Measurements from ENCODE around the gene FKBP10. TPM values are rescaled to one million over a fixed set of nuclear protein-coding genes. Genes with fewer than 3 reads are reported as not detected.

The FKBP10 gene
- total and polyA plus RNA-seq, 2 experiments from 2014 or later, result 88.0 to 290 TPM

DNA sequence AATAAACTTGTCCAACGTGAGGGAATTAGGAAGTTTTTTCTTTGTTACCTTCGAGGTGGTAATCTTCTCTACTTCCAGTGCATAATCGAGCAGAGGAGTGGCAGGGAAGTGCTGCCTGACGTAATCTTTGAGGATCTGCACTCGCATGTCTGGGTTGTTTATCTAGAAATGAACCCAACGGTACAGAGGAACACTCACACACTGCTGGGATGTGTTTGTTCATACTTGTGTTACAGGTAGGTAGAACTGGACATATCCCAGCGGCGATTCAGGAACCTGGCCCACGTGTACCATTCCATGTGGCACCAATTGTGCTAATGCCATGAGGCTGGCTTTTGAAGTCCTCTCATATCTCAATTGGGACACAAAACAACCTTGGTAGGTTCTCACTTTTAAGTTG, 56.6 kb downstream of the FKBP10 start:
- H2AFZ ChIP-seq, result no peak overlapping the region
- 69% methylated on average over 9 of the region's 9 CpGs for WGBS (ENCODE audit: low lambda C conversion rate, missing lambda C conversion rate)
- no peak overlapping the region for H3K4me2 ChIP-seq
- no peaks in the 10 kb centered on the region for H3K27me3 ChIP-seq
- no peaks in the 10 kb centered on the region for H3K9me3 ChIP-seq (ENCODE audit: low read depth)
- no peaks in the 10 kb centered on the region for H3K9me2 ChIP-seq (replicated peaks; ENCODE audit: insufficient read depth)
- peaks cover 3% of the 10 kb centered on the region for H3K79me2 ChIP-seq
- H3K4me3 ChIP-seq, result no peak overlapping the region
- H3K27ac ChIP-seq, result peak overlapping the region; percentile 42
- TF ChIP-seq EZH2 (IDR thresholded peaks at IDR 0.05; ENCODE audit: borderline replicate concordance) (no peak), EZH2phosphoT487 (IDR thresholded peaks at IDR 0.05; ENCODE audit: low read depth, severe bottlenecking, unreplicated experiment) (no peak)
- TF ChIP-seq, protein P1, sequence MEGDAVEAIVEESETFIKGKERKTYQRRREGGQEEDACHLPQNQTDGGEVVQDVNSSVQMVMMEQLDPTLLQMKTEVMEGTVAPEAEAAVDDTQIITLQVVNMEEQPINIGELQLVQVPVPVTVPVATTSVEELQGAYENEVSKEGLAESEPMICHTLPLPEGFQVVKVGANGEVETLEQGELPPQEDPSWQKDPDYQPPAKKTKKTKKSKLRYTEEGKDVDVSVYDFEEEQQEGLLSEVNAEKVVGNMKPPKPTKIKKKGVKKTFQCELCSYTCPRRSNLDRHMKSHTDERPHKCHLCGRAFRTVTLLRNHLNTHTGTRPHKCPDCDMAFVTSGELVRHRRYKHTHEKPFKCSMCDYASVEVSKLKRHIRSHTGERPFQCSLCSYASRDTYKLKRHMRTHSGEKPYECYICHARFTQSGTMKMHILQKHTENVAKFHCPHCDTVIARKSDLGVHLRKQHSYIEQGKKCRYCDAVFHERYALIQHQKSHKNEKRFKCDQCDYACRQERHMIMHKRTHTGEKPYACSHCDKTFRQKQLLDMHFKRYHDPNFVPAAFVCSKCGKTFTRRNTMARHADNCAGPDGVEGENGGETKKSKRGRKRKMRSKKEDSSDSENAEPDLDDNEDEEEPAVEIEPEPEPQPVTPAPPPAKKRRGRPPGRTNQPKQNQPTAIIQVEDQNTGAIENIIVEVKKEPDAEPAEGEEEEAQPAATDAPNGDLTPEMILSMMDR (IDR thresholded peaks at IDR 0.05; ENCODE audit: poor library complexity), result no peak
- no peaks in the 10 kb centered on the region for H3K36me3 ChIP-seq (replicated peaks; ENCODE audit: insufficient read depth, low read depth)
- H4K20me1 ChIP-seq (ENCODE audit: insufficient read depth, poor library complexity, severe bottlenecking), result peaks cover under 1% of the 10 kb centered on the region
- DNase-seq (ENCODE audit: low spot score), result no peak
- no peaks in the 10 kb centered on the region for H3K4me1 ChIP-seq (ENCODE audit: insufficient read depth)

DNA sequence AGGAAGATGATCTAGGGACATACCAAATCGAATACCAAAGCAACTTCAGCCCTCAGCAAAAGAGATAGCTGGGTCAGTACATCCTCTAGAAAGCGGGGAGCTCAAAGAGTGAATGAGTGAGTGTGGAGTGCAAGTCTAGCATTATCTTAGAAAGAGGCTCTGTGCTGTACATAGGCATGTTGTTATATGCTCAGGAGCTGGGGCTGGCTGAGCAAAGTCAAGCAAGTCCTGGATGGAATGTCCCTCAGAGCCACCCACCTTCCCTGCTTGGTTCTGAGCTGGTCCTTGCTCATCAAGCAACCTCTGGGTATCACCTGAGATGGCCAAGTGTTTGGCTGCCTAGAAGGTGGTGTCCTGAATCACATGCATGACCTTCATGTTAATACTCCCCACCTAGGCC, 57.3 kb downstream of the FKBP10 start:
- Histone ChIP-seq H4K20me1 (ENCODE audit: insufficient read depth, poor library complexity, severe bottlenecking) (no peaks in the 10 kb centered on the region), H3K4me2 (no peak overlapping the region), H3K9me2 (replicated peaks; ENCODE audit: insufficient read depth) (no peaks in the 10 kb centered on the region), H3K79me2 (no peaks in the 10 kb centered on the region), H2AFZ (no peak overlapping the region), H3K36me3 (replicated peaks; ENCODE audit: insufficient read depth, low read depth) (no peaks in the 10 kb centered on the region), H3K27ac (peak overlapping the region; percentile 42), H3K27me3 (no peaks in the 10 kb centered on the region), H3K4me3 (no peak overlapping the region), H3K9me3 (ENCODE audit: low read depth) (no peaks in the 10 kb centered on the region), H3K4me1 (ENCODE audit: insufficient read depth) (no peaks in the 10 kb centered on the region)
- no peak for DNase-seq (ENCODE audit: low spot score)
- 98% methylated on average over 2 of the region's 2 CpGs for WGBS (ENCODE audit: low lambda C conversion rate, missing lambda C conversion rate)
- TF ChIP-seq, protein P1 (IDR thresholded peaks at IDR 0.05; ENCODE audit: poor library complexity), result no peak
- TF ChIP-seq EZH2 (IDR thresholded peaks at IDR 0.05; ENCODE audit: borderline replicate concordance) (no peak), EZH2phosphoT487 (IDR thresholded peaks at IDR 0.05; ENCODE audit: low read depth, severe bottlenecking, unreplicated experiment) (no peak)

DNA sequence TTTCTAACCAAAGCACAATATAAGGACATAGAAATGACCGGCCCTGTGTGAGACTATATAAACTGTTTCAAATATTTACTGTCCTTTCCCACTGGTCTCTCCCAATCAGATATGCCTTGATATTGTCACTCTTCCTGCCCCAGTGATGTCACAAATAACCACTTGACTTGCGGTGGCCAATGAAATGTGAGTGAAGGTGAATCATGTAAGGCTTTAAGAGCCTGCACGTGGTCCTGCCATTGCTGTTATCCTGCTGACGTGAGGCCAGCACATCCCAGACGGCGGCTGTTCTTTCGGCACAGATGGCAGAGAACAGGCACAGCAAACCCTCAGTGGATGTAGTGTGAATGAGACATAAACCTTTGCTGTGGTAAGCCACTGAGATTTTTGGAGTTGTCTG, 57.8 kb downstream of the FKBP10 start:
- Histone ChIP-seq H2AFZ (no peak overlapping the region), H3K79me2 (no peaks in the 10 kb centered on the region), H3K4me1 (ENCODE audit: insufficient read depth) (no peaks in the 10 kb centered on the region), H3K9me3 (ENCODE audit: low read depth) (no peaks in the 10 kb centered on the region), H4K20me1 (ENCODE audit: insufficient read depth, poor library complexity, severe bottlenecking) (no peaks in the 10 kb centered on the region), H3K4me2 (no peak overlapping the region), H3K36me3 (replicated peaks; ENCODE audit: insufficient read depth, low read depth) (no peaks in the 10 kb centered on the region), H3K27ac (no peak overlapping the region), H3K27me3 (no peaks in the 10 kb centered on the region), H3K9me2 (replicated peaks; ENCODE audit: insufficient read depth) (no peaks in the 10 kb centered on the region), H3K4me3 (no peak overlapping the region)
- DNase-seq (ENCODE audit: low spot score), result no peak
- 89% methylated on average over 7 of the region's 7 CpGs for WGBS (ENCODE audit: low lambda C conversion rate, missing lambda C conversion rate)
- TF ChIP-seq EZH2 (IDR thresholded peaks at IDR 0.05; ENCODE audit: borderline replicate concordance) (no peak), EZH2phosphoT487 (IDR thresholded peaks at IDR 0.05; ENCODE audit: low read depth, severe bottlenecking, unreplicated experiment) (no peak)
- TF ChIP-seq, protein P1 (IDR thresholded peaks at IDR 0.05; ENCODE audit: poor library complexity), result no peak

DNA sequence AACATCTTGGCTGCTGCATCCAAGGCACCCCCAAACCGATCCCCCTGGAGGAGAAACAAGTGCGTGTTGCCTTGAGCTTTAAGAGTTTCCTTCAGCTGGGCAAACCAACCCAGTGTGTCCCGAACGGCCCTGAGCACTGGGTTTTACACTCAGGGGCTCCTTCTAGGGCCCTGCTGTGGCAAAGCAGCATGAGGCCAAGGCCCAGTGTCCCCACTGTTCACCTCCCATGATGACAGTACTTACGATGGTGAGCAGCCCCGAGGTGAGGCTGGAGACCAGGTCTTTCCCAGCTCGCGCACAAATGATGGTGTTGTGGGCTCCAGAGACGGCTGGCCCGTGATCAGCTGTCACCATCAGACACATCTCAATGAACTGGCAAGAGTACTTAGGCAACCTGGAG, 59.0 kb downstream of the FKBP10 start:
- H3K27ac ChIP-seq, result no peak overlapping the region
- WGBS (ENCODE audit: low lambda C conversion rate, missing lambda C conversion rate), result 96% methylated on average over 10 of the region's 10 CpGs

More for the DNA sequence above, 59.0 kb downstream of the FKBP10 start:
- no peaks in the 10 kb centered on the region for H3K4me1 ChIP-seq (ENCODE audit: insufficient read depth)
- TF ChIP-seq, protein P1 (IDR thresholded peaks at IDR 0.05; ENCODE audit: poor library complexity), result no peak
- TF ChIP-seq EZH2phosphoT487 (IDR thresholded peaks at IDR 0.05; ENCODE audit: low read depth, severe bottlenecking, unreplicated experiment) (no peak), EZH2 (IDR thresholded peaks at IDR 0.05; ENCODE audit: borderline replicate concordance) (no peak)
- no peaks in the 10 kb centered on the region for H4K20me1 ChIP-seq (ENCODE audit: insufficient read depth, poor library complexity, severe bottlenecking)
- no peak overlapping the region for H3K4me2 ChIP-seq
- H2AFZ ChIP-seq, result no peak overlapping the region
- no peaks in the 10 kb centered on the region for H3K9me2 ChIP-seq (replicated peaks; ENCODE audit: insufficient read depth)
- H3K9me3 ChIP-seq (ENCODE audit: low read depth), result no peaks in the 10 kb centered on the region
- no peaks in the 10 kb centered on the region for H3K27me3 ChIP-seq
- no peaks in the 10 kb centered on the region for H3K79me2 ChIP-seq
- DNase-seq (ENCODE audit: low spot score), result no peak
- no peak overlapping the region for H3K4me3 ChIP-seq
- H3K36me3 ChIP-seq (replicated peaks; ENCODE audit: insufficient read depth, low read depth), result no peaks in the 10 kb centered on the region

Measured in hepatocyte (in vitro differentiated cells).